IMR-90 (cell line): ENCODE measurements around the gene SLTM. TPM values are rescaled to one million over a fixed set of nuclear protein-coding genes. Genes with fewer than 3 reads are reported as not detected.
A peak's percentile ranks its signal among the peaks of the same experiment; 100 is the strongest.

Source experiments
- ATAC-seq: fragments of 200-7000 bp; cut with Tn5 transposase; 2 replicates; pipeline ENCODE4 v1.9.1; 2020; ENCODE audit warnings: low read depth, mild to moderate bottlenecking, moderate library complexity
- BruUV-seq: library from RNA; stranded (reverse); fragments of 400-500 nt; replicated peaks from 2 replicates; lab custom pipeline; 2021; lab: Mats Ljungman, UMichigan
- CTCF ChIA-PET: fragments of 300-600 bp; formaldehyde crosslinking; extraction: SDS; loops from one replicate; lab custom pipeline; 2021; ENCODE audit warnings: antibody characterized with exemption; lab: Yijun Ruan, JAX
- POLR2A ChIA-PET: fragments of 300-600 bp; sonication (Branson Sonifier 250); formaldehyde crosslinking; loops from one replicate; lab custom pipeline; 2022; ENCODE audit warnings: antibody characterized with exemption; ENCODE audit not compliant: unreplicated experiment; lab: Charles Lee
- DNase-seq: peaks from one replicate; pipeline ENCODE4 v3.0.0; 2013
- H2AFZ ChIP-seq: replicated peaks from 2 replicates; pipeline ENCODE3; 2013; ENCODE audit warnings: low read length, mild to moderate bottlenecking; ENCODE audit not compliant: poor library complexity
- H2AK5ac ChIP-seq: 2 replicates; pipeline ENCODE4 v1.6.1; 2013; ENCODE audit warnings: low read depth, low read length, inconsistent platforms
- H2AK9ac ChIP-seq: replicated peaks from 2 replicates; pipeline ENCODE3; 2013; ENCODE audit warnings: mild to moderate bottlenecking, low read depth, low read length, moderate library complexity; ENCODE audit not compliant: poor library complexity
- H2BK120ac ChIP-seq: 2 replicates; pipeline ENCODE4 v1.6.1; 2013; ENCODE audit warnings: low read depth, low read length, inconsistent platforms
- H2BK15ac ChIP-seq: 3 replicates; pipeline ENCODE4 v1.6.1; 2013; ENCODE audit warnings: low read depth, low read length, inconsistent platforms
- H2BK20ac ChIP-seq: 2 replicates; pipeline ENCODE4 v1.6.1; 2013; ENCODE audit warnings: low read depth, mild to moderate bottlenecking, inconsistent platforms, low read length, moderate library complexity
- H2BK5ac ChIP-seq: 2 replicates; pipeline ENCODE4 v1.6.1; 2013; ENCODE audit warnings: mild to moderate bottlenecking, low read depth, low read length, inconsistent platforms; ENCODE audit not compliant: poor library complexity, severe bottlenecking
- H3K14ac ChIP-seq: replicated peaks from 2 replicates; pipeline ENCODE4 v1.6.1; 2013; ENCODE audit warnings: low read depth, low read length, inconsistent platforms
- H3K18ac ChIP-seq: 2 replicates; pipeline ENCODE4 v1.6.1; 2013; ENCODE audit warnings: low read depth, low read length, control low read depth
- H3K23ac ChIP-seq: 2 replicates; pipeline ENCODE4 v1.6.1; 2013; ENCODE audit warnings: low read depth, low read length, inconsistent platforms
- H3K27ac ChIP-seq: 2 replicates; pipeline ENCODE4 v1.5.1; 2013; ENCODE audit warnings: mild to moderate bottlenecking, control low read depth, low read length; ENCODE audit not compliant: insufficient read depth
- H3K27me3 ChIP-seq: 2 replicates; pipeline ENCODE4 v1.6.1; 2013; ENCODE audit warnings: low read length; ENCODE audit not compliant: control insufficient read depth, insufficient read depth
- H3K36me3 ChIP-seq: 2 replicates; pipeline ENCODE4 v1.6.1; 2013; ENCODE audit warnings: low read length, mixed read lengths; ENCODE audit not compliant: control insufficient read depth, insufficient read depth
- H3K4ac ChIP-seq: 2 replicates; pipeline ENCODE4 v1.6.1; 2013; ENCODE audit warnings: low read depth, low read length, inconsistent platforms
- H3K4me1 ChIP-seq: 2 replicates; pipeline ENCODE4 v1.6.1; 2013; ENCODE audit warnings: low read length, mixed read lengths; ENCODE audit not compliant: control insufficient read depth, insufficient read depth
- H3K4me2 ChIP-seq: 2 replicates; pipeline ENCODE4 v1.6.1; 2013; ENCODE audit warnings: low read depth, mild to moderate bottlenecking, control low read depth, low read length, moderate library complexity
- H3K4me3 ChIP-seq: 2 replicates; pipeline ENCODE4 v1.5.1; 2013; ENCODE audit warnings: low read depth, mild to moderate bottlenecking, control low read depth, low read length, moderate library complexity; ENCODE audit not compliant: insufficient read depth
- H3K56ac ChIP-seq: 2 replicates; pipeline ENCODE4 v1.6.1; 2013; ENCODE audit warnings: low read length, inconsistent platforms; ENCODE audit not compliant: insufficient read depth; ENCODE audit errors: extremely low read depth
- H3K79me1 ChIP-seq, 2 experiments: 2 replicates each; pipeline ENCODE4 v1.6.1; 2013; ENCODE audit warnings: low read length in 2 of 2, inconsistent platforms in 1 of 2, low read depth in 1 of 2
- H3K9ac ChIP-seq: 2 replicates; pipeline ENCODE4 v1.6.1; 2013; ENCODE audit warnings: low read depth, low read length, control low read depth
- H3K9me1 ChIP-seq: 2 replicates; pipeline ENCODE4 v1.6.1; 2013; ENCODE audit warnings: low read length, inconsistent platforms; ENCODE audit not compliant: insufficient read depth
- H3K9me3 ChIP-seq: 2 replicates; pipeline ENCODE4 v1.6.1; 2013; ENCODE audit warnings: low read length; ENCODE audit not compliant: control insufficient read depth, insufficient read depth
- H4K20me1 ChIP-seq: 2 replicates; pipeline ENCODE4 v1.6.1; 2013; ENCODE audit warnings: low read length, inconsistent platforms; ENCODE audit not compliant: insufficient read depth
- H4K5ac ChIP-seq: 2 replicates; pipeline ENCODE4 v1.6.1; 2013; ENCODE audit warnings: mild to moderate bottlenecking, low read depth, low read length, control low read depth
- H4K8ac ChIP-seq, 2 experiments: 2 replicates each; pipeline ENCODE4 v1.6.1; 2013; ENCODE audit warnings: low read depth in 2 of 2, low read length in 2 of 2, control low read depth in 1 of 2, inconsistent platforms in 1 of 2
- H4K91ac ChIP-seq: 2 replicates; pipeline ENCODE4 v1.6.1; 2013; ENCODE audit warnings: low read depth, low read length, inconsistent platforms; ENCODE audit not compliant: insufficient read depth
- CEBPB ChIP-seq: IDR thresholded peaks from 2 replicates; pipeline ENCODE4 v1.6.1; 2012; ENCODE audit warnings: low read depth, low read length, improper control_type of control experiment
- NFE2L2 ChIP-seq: fragments of 150-350 bp; IDR thresholded peaks from 2 replicates; pipeline ENCODE4 v1.6.1; 2016; ENCODE audit warnings: low read depth, mild to moderate bottlenecking, low read length
- POLR2A ChIP-seq: IDR thresholded peaks from 2 replicates; pipeline ENCODE4 v1.6.1; 2012; ENCODE audit warnings: mild to moderate bottlenecking, low read depth, low read length
- RCOR1 ChIP-seq: IDR thresholded peaks from 2 replicates; pipeline ENCODE4 v1.6.1; 2012; ENCODE audit warnings: mild to moderate bottlenecking, low read length, improper control_type of control experiment; ENCODE audit not compliant: insufficient replicate concordance
- RFX5 ChIP-seq: IDR thresholded peaks from 2 replicates; pipeline ENCODE4 v1.8.0; 2012; ENCODE audit warnings: low read depth, mild to moderate bottlenecking, low read length, moderate library complexity
- SMC3 ChIP-seq: fragments of 150-350 bp; IDR thresholded peaks from 2 replicates; pipeline ENCODE4 v1.6.1; 2016; ENCODE audit warnings: low read depth, mild to moderate bottlenecking, antibody characterized with exemption, low read length, moderate library complexity
- WGBS, 2 experiments: methylation state at CpG; one replicate each; pipeline versions ENCODE4 v1.1.5 to v1.1.7; 2013; ENCODE audit warnings: missing lambda C conversion rate in 2 of 2; ENCODE audit not compliant: insufficient read length in 1 of 2; ENCODE audit errors: extremely low coverage in 2 of 2; 5-methylcytosine and 5-hydroxymethylcytosine counted together
- dilution Hi-C: fragments of 300-500 bp; cut with HindIII; formaldehyde crosslinking; loops from one replicate; pipeline ENCODE4 v1.14.3; 2018; ENCODE audit warnings: low sequenced_read_pairs; ENCODE audit not compliant: unreplicated experiment
- in situ Hi-C: fragments of 300-500 bp; cut with MboI; formaldehyde crosslinking; loops from 3 replicates; pipeline ENCODE4 v1.14.3; 2019; ENCODE audit warnings: low sequenced_read_pairs, inconsistent platforms, mixed read lengths
- intact Hi-C: fragments of 100-400 bp; cut with micrococcal nuclease; formaldehyde crosslinking; loops from 2 replicates; pipeline ENCODE4 v1.10.0; 2022
- polyA plus RNA-seq, 3 experiments: library from polyadenylated mRNA; depleted of rRNA; stranded (reverse); fragments of >200 nt; gene quantifications; 2 replicates each; pipeline ENCODE4 v1.2.3, GENCODE V29; 2012; ENCODE audit warnings: low replicate concordance in 1 of 3
- total RNA-seq: library from RNA; depleted of rRNA; stranded (reverse); fragments of >200 nt; gene quantifications from 2 replicates; pipeline ENCODE4 v1.2.3, GENCODE V29; 2012

SLTM gene
- total and polyA plus RNA-seq, 2 of the 4 experiments (the other 2 are of a cell fraction), result 36.0 to 57.6 TPM

GRCh38 chr15:58934521-58934920, 1.0 kb upstream of the SLTM start:
- peak overlapping the region; percentile 82 to 93 for H4K8ac ChIP-seq
- TF ChIP-seq RFX5 (no peak), NFE2L2 (no peak), SMC3 (no peak), RCOR1 (no peak), POLR2A (no peak), CEBPB (no peak)
- H2BK5ac ChIP-seq, result peak overlapping the region; percentile 69
- H3K9me1 ChIP-seq, result no peaks in the 10 kb centered on the region
- H2AK9ac ChIP-seq, result no peak overlapping the region
- ATAC-seq, result no peak
- H3K27ac ChIP-seq, result no peak overlapping the region
- no peak for DNase-seq
- 0 out of 2 replicates have a peak overlapping the region, but pooled peaks have one; percentile 8 for H3K4ac ChIP-seq
- H3K4me1 ChIP-seq, result no peaks in the 10 kb centered on the region; the same call in 1 of the 2 replicates
- peak overlapping the region; percentile 73 for H2AFZ ChIP-seq
- intact Hi-C loops (loop anchor here (5.0 kb wide), 1 partner anchor 162 kb away; the partner anchor contains the start of gene MINDY2), dilution Hi-C loops (no loop called here), in situ Hi-C loops (no loop called here)
- CTCF ChIA-PET, result no interaction called here
- H3K56ac ChIP-seq, result no peak overlapping the region
- POLR2A ChIA-PET, result no interaction called here
- peak overlapping the region; percentile 85; the same call in 1 of the 2 replicates for H3K9ac ChIP-seq
- H3K4me3 ChIP-seq, result peak overlapping the region; percentile 77; the same call in 1 of the 2 replicates
- H4K5ac ChIP-seq, result peak overlapping the region; percentile 33; the same call in 1 of the 2 replicates
- peak overlapping the region; percentile 90; the same call in 1 of the 2 replicates for H3K4me2 ChIP-seq
- no peak overlapping the region for H4K91ac ChIP-seq
- no peak overlapping the region for H2AK5ac ChIP-seq
- no peaks in the 10 kb centered on the region for H3K27me3 ChIP-seq
- H4K20me1 ChIP-seq, result peaks cover 5% of the 10 kb centered on the region; the same call in 1 of the 2 replicates
- no peaks in the 10 kb centered on the region for H3K36me3 ChIP-seq
- H2BK120ac ChIP-seq, result peak overlapping the region; percentile 58; the same call in 1 of the 2 replicates
- H3K9me3 ChIP-seq, result no peaks in the 10 kb centered on the region
- H3K23ac ChIP-seq, result no peak overlapping the region; the same call in 1 of the 2 replicates
- peaks cover 1 to 4% of the 10 kb centered on the region in 2 experiments; a peak in 1 of 4 replicates for H3K79me1 ChIP-seq
- no peak overlapping the region for H3K18ac ChIP-seq
- H3K14ac ChIP-seq, result no peak overlapping the region
- H2BK15ac ChIP-seq, result no peak overlapping the region
- no TSS peak for BruUV-seq
- no CpG with 5 or more reads among the region's 4 CpGs for WGBS, 2 experiments
- no peak overlapping the region; the same call in 1 of the 2 replicates for H2BK20ac ChIP-seq
